GM18873 (cell line): ENCODE data around the gene NECTIN2.
"Not testable (repeated sequence)": the region's sequence is repeated elsewhere in the genome, so short reads cannot be mapped to it uniquely, and the experiment has no call there.

Experiments
- ATAC-seq: cut with Tn5 transposase; IDR thresholded peaks from one replicate; pipeline ENCODE4 v1.9.1; 2021; ENCODE audit warnings: mild to moderate bottlenecking, moderate library complexity, moderate number of reproducible peaks; ENCODE audit not compliant: unreplicated experiment, low FRiP score

NECTIN2 gene

GRCh38 chr19:44816301-44816700, 29.8 kb upstream of the NECTIN2 start:
- ATAC-seq = no peak

- ATAC-seq = no peak
Observed at GRCh38 chr19:44817725-44818465, 28.2 kb upstream of the NECTIN2 start.

GRCh38 chr19:44818466-44819031, 27.5 kb upstream of the NECTIN2 start:
- ATAC-seq = no peak

- no peak for ATAC-seq
Observed at GRCh38 chr19:44819246-44819832, 26.8 kb upstream of the NECTIN2 start.

GRCh38 chr19:44820648-44821609, 25.2 kb upstream of the NECTIN2 start:
- no peak for ATAC-seq

- ATAC-seq = no peak
Observed at GRCh38 chr19:44822177-44822576, 23.9 kb upstream of the NECTIN2 start.

GRCh38 chr19:44822670-44823372, 23.3 kb upstream of the NECTIN2 start:
- ATAC-seq = no peak

- no peak for ATAC-seq
Observed at GRCh38 chr19:44823373-44823698, 22.8 kb upstream of the NECTIN2 start.

GRCh38 chr19:44824761-44825160, 21.3 kb upstream of the NECTIN2 start:
- no peak for ATAC-seq

GRCh38 chr19:44832875-44833274, 13.2 kb upstream of the NECTIN2 start:
- not testable (repeated sequence) for ATAC-seq

GRCh38 chr19:44834399-44834798, 11.7 kb upstream of the NECTIN2 start:
- ATAC-seq = not testable (repeated sequence)

GRCh38 chr19:44839276-44839675, 6.8 kb upstream of the NECTIN2 start:
- ATAC-seq = no peak

GRCh38 chr19:44840811-44841210, 5.3 kb upstream of the NECTIN2 start:
- ATAC-seq = no peak

- no peak for ATAC-seq
Observed at GRCh38 chr19:44841231-44841630, 4.9 kb upstream of the NECTIN2 start.

- ATAC-seq = no peak
Observed at GRCh38 chr19:44845286-44845611, 848 bp upstream of the NECTIN2 start.

GRCh38 chr19:44846455-44847143, 502 bp downstream of the NECTIN2 start:
- no peak for ATAC-seq

- ATAC-seq = no peak
Observed at GRCh38 chr19:44847144-44848035, 1.3 kb downstream of the NECTIN2 start.

- no peak for ATAC-seq
Observed at GRCh38 chr19:44848036-44848811, 2.1 kb downstream of the NECTIN2 start.
